SK-N-SH treated with all-trans-retinoic acid at 6 μM for 48 hours (cell line): ENCODE data around the gene SHB.
"Not testable (repeated sequence)": the region's sequence is repeated elsewhere in the genome, so short reads cannot be mapped to it uniquely, and the experiment has no call there.

Experiments used
- ATAC-seq: fragments of 200-7000 bp; cut with Tn5 transposase; 3 replicates; pipeline ENCODE4 v1.9.1; 2020; ENCODE audit warnings: mild to moderate bottlenecking, moderate library complexity
- BACH2 ChIP-seq: fragments of 250-450 bp; sonication (Bioruptor Pico); IDR thresholded peaks from 2 replicates; pipeline ENCODE4 v1.9.0; 2021; ENCODE audit warnings: mild to moderate bottlenecking, borderline replicate concordance
- CREB5 ChIP-seq: fragments of 250-450 bp; sonication (Bioruptor Pico); IDR thresholded peaks from 2 replicates; pipeline ENCODE4 v1.5.1; 2020; ENCODE audit warnings: low read depth, mild to moderate bottlenecking, moderate library complexity
- CSDC2 ChIP-seq: fragments of 250-450 bp; sonication (Bioruptor Pico); IDR thresholded peaks from 2 replicates; pipeline ENCODE4 v1.5.0; 2020; ENCODE audit warnings: mild to moderate bottlenecking, moderate library complexity
- CSRNP3 ChIP-seq: fragments of 250-450 bp; sonication (Bioruptor Pico); IDR thresholded peaks from 2 replicates; pipeline ENCODE4 v1.5.1; 2021; ENCODE audit warnings: mild to moderate bottlenecking, moderate library complexity
- ESRRG ChIP-seq: fragments of 250-450 bp; sonication (Bioruptor Pico); IDR thresholded peaks from 2 replicates; pipeline ENCODE4 v1.6.1; 2021; ENCODE audit warnings: mild to moderate bottlenecking
- GLIS3 ChIP-seq: fragments of 250-450 bp; sonication (Bioruptor Pico); IDR thresholded peaks from 2 replicates; pipeline ENCODE4 v1.5.0; 2020; ENCODE audit warnings: mild to moderate bottlenecking, moderate library complexity
- ISL1 ChIP-seq: fragments of 250-450 bp; sonication (Bioruptor Pico); IDR thresholded peaks from 2 replicates; pipeline ENCODE4 v2.1.2; 2022; ENCODE audit warnings: mild to moderate bottlenecking, moderate library complexity
- OSR1 ChIP-seq: fragments of 250-450 bp; sonication (Bioruptor Pico); IDR thresholded peaks from 2 replicates; pipeline ENCODE4 v1.8.0; 2022; ENCODE audit warnings: moderate library complexity, mild to moderate bottlenecking, inconsistent platforms
- PATZ1 ChIP-seq: fragments of 250-450 bp; sonication (Bioruptor Pico); IDR thresholded peaks from 2 replicates; pipeline ENCODE4 v1.8.0; 2020; ENCODE audit warnings: mild to moderate bottlenecking, moderate library complexity, borderline replicate concordance
- POU6F1 ChIP-seq: fragments of 250-450 bp; sonication (Bioruptor Pico); IDR thresholded peaks from 2 replicates; pipeline ENCODE4 v1.8.0; 2021; ENCODE audit warnings: low read depth, mild to moderate bottlenecking, moderate library complexity, borderline replicate concordance
- PPARA ChIP-seq: fragments of 250-450 bp; sonication (Bioruptor Pico); IDR thresholded peaks from 2 replicates; pipeline ENCODE4 v1.5.0; 2020; ENCODE audit warnings: mild to moderate bottlenecking, borderline replicate concordance
- RARB ChIP-seq: fragments of 250-450 bp; sonication (Bioruptor Pico); IDR thresholded peaks from 2 replicates; pipeline ENCODE4 v1.8.0; 2021; ENCODE audit warnings: mild to moderate bottlenecking, moderate library complexity
- SNAI2 ChIP-seq: fragments of 250-450 bp; sonication (Bioruptor Pico); IDR thresholded peaks from 2 replicates; pipeline ENCODE4 v1.5.0; 2020; ENCODE audit warnings: mild to moderate bottlenecking, moderate library complexity
- TOX ChIP-seq: fragments of 250-450 bp; sonication (Bioruptor Pico); IDR thresholded peaks from 2 replicates; pipeline ENCODE4 v1.8.0; 2021; ENCODE audit warnings: mild to moderate bottlenecking, moderate library complexity, borderline replicate concordance
- TSHZ2 ChIP-seq: fragments of 250-450 bp; sonication (Bioruptor Pico); IDR thresholded peaks from 2 replicates; pipeline ENCODE4 v1.5.0; 2020; ENCODE audit warnings: mild to moderate bottlenecking, moderate library complexity
- ZC3H10 ChIP-seq: fragments of 250-450 bp; sonication (Bioruptor Pico); IDR thresholded peaks from 2 replicates; pipeline ENCODE4 v1.5.1; 2021; ENCODE audit warnings: mild to moderate bottlenecking, moderate library complexity
- ZFP3 ChIP-seq: fragments of 250-450 bp; sonication (Bioruptor Pico); IDR thresholded peaks from 2 replicates; pipeline ENCODE4 v1.5.0; 2020; ENCODE audit warnings: mild to moderate bottlenecking, moderate library complexity
- ZFP30 ChIP-seq: fragments of 450-650 bp; formaldehyde crosslinking; IDR thresholded peaks from 2 replicates; pipeline ENCODE4 v1.5.0; 2022; ENCODE audit warnings: mild to moderate bottlenecking, moderate library complexity
- ZNF565 ChIP-seq: fragments of 450-650 bp; formaldehyde crosslinking; conservative IDR thresholded peaks from 2 replicates; pipeline ENCODE4 v1.5.0; 2020; ENCODE audit warnings: low read depth, mild to moderate bottlenecking, moderate library complexity
- ZNF70 ChIP-seq: fragments of 450-650 bp; formaldehyde crosslinking; IDR thresholded peaks from 2 replicates; pipeline ENCODE4 v1.5.0; 2020; ENCODE audit warnings: mild to moderate bottlenecking, moderate library complexity
- ZNF8 ChIP-seq: fragments of 450-650 bp; formaldehyde crosslinking; IDR thresholded peaks from 2 replicates; pipeline ENCODE4 v1.5.0; 2020; ENCODE audit warnings: mild to moderate bottlenecking, moderate library complexity

Gene SHB

GRCh38 chr9:37899041-37899440, 170.0 kb downstream of the SHB start:
- ATAC-seq, result no peak
- TF ChIP-seq ZFP3 (CRISPR knock-in tag) (no peak), SNAI2 (CRISPR knock-in tag) (no peak), POU6F1 (CRISPR knock-in tag) (no peak)

GRCh38 chr9:37897665-37898064, 171.4 kb downstream of the SHB start:
- no peak for ATAC-seq
- TF ChIP-seq OSR1 (CRISPR knock-in tag) (no peak), ZNF70 (CRISPR knock-in tag) (no peak), ZC3H10 (CRISPR knock-in tag) (no peak), PPARA (CRISPR knock-in tag) (no peak), ZFP30 (CRISPR knock-in tag) (no peak), BACH2 (no peak), ISL1 (CRISPR knock-in tag) (no peak), CSDC2 (no peak), ZNF8 (CRISPR knock-in tag) (no peak), CSRNP3 (CRISPR knock-in tag) (no peak)

- no peak for TF ChIP-seq OSR1 (CRISPR knock-in tag)
- no peak for TF ChIP-seq TSHZ2 (CRISPR knock-in tag)
- TF ChIP-seq CREB5 (CRISPR knock-in tag), result no peak
- no peak for TF ChIP-seq ISL1 (CRISPR knock-in tag)
- TF ChIP-seq GLIS3 (CRISPR knock-in tag), result no peak
- TF ChIP-seq PPARA (CRISPR knock-in tag), result no peak
- TF ChIP-seq PATZ1 (CRISPR knock-in tag), result no peak
- no peak for TF ChIP-seq ZFP3 (CRISPR knock-in tag)
- no peak for TF ChIP-seq TOX
- no peak for TF ChIP-seq RARB (CRISPR knock-in tag)
- no peak for TF ChIP-seq ESRRG
- no peak for TF ChIP-seq ZC3H10 (CRISPR knock-in tag)
- no peak for TF ChIP-seq ZNF565 (CRISPR knock-in tag)
- TF ChIP-seq CSRNP3 (CRISPR knock-in tag), result no peak
- no peak for ATAC-seq
Measured at GRCh38 chr9:37892063-37892462, 177.0 kb downstream of the SHB start.

GRCh38 chr9:37891042-37891441, 178.0 kb downstream of the SHB start:
- not testable (repeated sequence) for ATAC-seq
